Measurements from ENCODE around the gene MAP4K4. TPM values are rescaled to one million over a fixed set of nuclear protein-coding genes. Genes with fewer than 3 reads are reported as not detected.

The MAP4K4 gene
- total and polyA plus RNA-seq, 2 of the 13 experiments (the other 11 are each of a cell fraction or from before 2014, with no cell fraction given) = 105 to 264 TPM

- no peak for TF ChIP-seq SMARCC2 (IDR thresholded peaks at IDR 0.05)
- peak; percentile 78 for TF ChIP-seq ASH2L (IDR thresholded peaks at IDR 0.05; ENCODE audit: insufficient read length, low read depth, low read length)
- no peak for TF ChIP-seq ZNF839 (CRISPR knock-in tag; IDR thresholded peaks at IDR 0.05; ENCODE audit: borderline replicate concordance)
- TF ChIP-seq HCFC1 (IDR thresholded peaks at IDR 0.05; ENCODE audit: low read depth, low read length) = no peak
- no peak for TF ChIP-seq DR1 (CRISPR knock-in tag; IDR thresholded peaks at IDR 0.05)
- no peak for TF ChIP-seq PTBP1 (IDR thresholded peaks at IDR 0.05; ENCODE audit: low read depth, low read length, poor library complexity, severe bottlenecking)
- no peak for TF ChIP-seq U2AF1 (optimal IDR thresholded peaks at IDR 0.05; ENCODE audit: low read depth, low read length)
- peak; percentile 28; the same call in 1 of the 2 replicates for TF ChIP-seq KDM6A (CRISPR knock-in tag; IDR thresholded peaks at IDR 0.05; ENCODE audit: low read depth)
- no peak for TF ChIP-seq ZNF879 (CRISPR knock-in tag; IDR thresholded peaks at IDR 0.05)
- peak; percentile 39; the same call in 1 of the 2 replicates for TF ChIP-seq ZNF768 (CRISPR knock-in tag; IDR thresholded peaks at IDR 0.05)
- TF ChIP-seq SOX5 (CRISPR knock-in tag; IDR thresholded peaks at IDR 0.05; ENCODE audit: borderline replicate concordance) = peak; percentile 79
- no peak for TF ChIP-seq ZNF354B (CRISPR knock-in tag; IDR thresholded peaks at IDR 0.05)
- 0 out of 2 replicates have a peak, but pooled peaks have one; percentile 44 for TF ChIP-seq ZSCAN29 (CRISPR knock-in tag; conservative IDR thresholded peaks at IDR 0.05)
- peak; percentile 80; the same call in 1 of the 2 replicates for TF ChIP-seq HIVEP1 (CRISPR knock-in tag; IDR thresholded peaks at IDR 0.05)
- TF ChIP-seq DRAP1 (CRISPR knock-in tag; IDR thresholded peaks at IDR 0.05) = 0 out of 2 replicates have a peak, but pooled peaks have one; percentile 26
- TF ChIP-seq NR2C2 (CRISPR knock-in tag; IDR thresholded peaks at IDR 0.05; ENCODE audit: borderline replicate concordance) = peak; percentile 75; the same call in 1 of the 2 replicates
- no peak for TF ChIP-seq ZNF646 (CRISPR knock-in tag; IDR thresholded peaks at IDR 0.05)
- TF ChIP-seq ZNF292 (CRISPR knock-in tag; IDR thresholded peaks at IDR 0.05; ENCODE audit: borderline replicate concordance, low read depth) = peak; percentile 75
- TF ChIP-seq CBFB (CRISPR knock-in tag; IDR thresholded peaks at IDR 0.05) = 0 out of 2 replicates have a peak, but pooled peaks have one; percentile 13
- peak; percentile 87 for TF ChIP-seq FOXC1 (CRISPR knock-in tag; IDR thresholded peaks at IDR 0.05; ENCODE audit: borderline replicate concordance)
- no peak for TF ChIP-seq EHMT2 (IDR thresholded peaks at IDR 0.05; ENCODE audit: borderline replicate concordance, low read depth, low read length)
- no peak for TF ChIP-seq PAX8 (CRISPR knock-in tag; IDR thresholded peaks at IDR 0.05; ENCODE audit: borderline replicate concordance)
- peak; percentile 46 for TF ChIP-seq ZNF317 (CRISPR knock-in tag; IDR thresholded peaks at IDR 0.05)
- TF ChIP-seq ZFP36 (IDR thresholded peaks at IDR 0.05; ENCODE audit: borderline replicate concordance, low read depth, low read length, partially characterized antibody) = no peak
Observed at GRCh38 chr2:101733257-101733993, 35.9 kb downstream of the MAP4K4 start (continued).
